Camera-type eye (tissue), 1 donor: ENCODE measurements around the gene SPEF2. TPM values are rescaled to one million over a fixed set of nuclear protein-coding genes. Genes with fewer than 3 reads are reported as not detected.

ENCODE experiments used
- total RNA-seq: library from RNA; depleted of rRNA; stranded (reverse); fragments of >200 nt; gene quantifications from one replicate; pipeline ENCODE4 v1.2.3, GENCODE V29; 2014

Gene SPEF2
- 31.1 TPM for total RNA-seq

DNA sequence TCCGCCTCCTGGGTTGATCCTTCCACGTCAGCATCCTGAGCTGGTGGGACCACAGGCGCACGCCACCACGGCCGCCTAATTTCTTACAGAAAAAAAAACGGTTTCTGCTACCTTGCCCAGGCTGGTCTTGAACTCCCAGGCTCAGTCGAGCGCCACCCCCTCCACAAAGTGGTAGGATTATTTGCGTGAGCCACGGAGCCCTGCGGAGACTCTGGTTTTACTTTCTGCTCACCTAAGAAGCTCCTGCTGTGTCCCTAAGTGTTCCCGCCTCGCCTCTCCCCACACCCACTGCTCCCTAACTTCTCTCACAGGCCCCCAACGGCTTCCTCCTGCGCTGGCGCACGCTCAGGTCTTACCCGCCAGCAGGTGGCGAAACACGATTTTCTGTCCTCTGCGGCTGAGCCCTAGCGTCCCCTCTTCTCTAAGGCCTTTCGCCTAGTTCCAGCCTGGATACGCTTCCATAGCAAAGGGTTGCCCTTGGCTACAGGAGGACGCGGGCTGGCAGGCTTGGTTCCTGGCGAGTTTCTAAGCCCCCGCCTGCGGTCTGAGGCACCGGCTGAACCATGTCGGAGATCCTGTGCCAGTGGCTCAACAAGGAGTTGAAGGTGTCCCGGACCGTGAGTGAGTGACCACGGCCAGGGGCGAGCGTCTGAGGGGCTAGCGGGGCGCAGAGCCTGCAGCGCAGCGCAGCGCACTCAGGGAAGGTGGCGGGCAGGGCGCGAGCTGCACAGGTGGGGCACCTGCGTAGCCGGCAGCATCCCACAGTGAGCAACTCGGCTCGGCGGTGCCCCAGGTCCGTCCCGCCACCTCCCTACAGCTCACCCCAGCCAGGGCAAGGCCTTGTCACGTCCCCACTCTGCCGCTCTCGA, at the start of gene SPEF2:
Gene SPEF2 (plus strand): TSS at position 429 of the 869 bp plus-strand sequence. CDS start 135 bp downstream, at position 564.

GRCh38 chr5:35856765-35857351, 239.2 kb downstream of the SPEF2 start, which contains the start of gene IL7R:
Gene IL7R (plus strand): TSS chr5:35856891. CDS start chr5:35856978, 87 bp downstream.

Other genes starting within 250 kb of the SPEF2 start
- 0.82 TPM for gene IL7R, start 239.0 kb downstream of the SPEF2 start, total RNA-seq